HUES64 (cell line): ENCODE data around the gene FAM81A.

Experiments
- H3K27ac ChIP-seq: 2 replicates; pipeline ENCODE4 v1.7.0; 2013; ENCODE audit warnings: low read depth, low read length, inconsistent platforms
- H3K27me3 ChIP-seq: 2 replicates; pipeline ENCODE4 v1.6.1; 2013; ENCODE audit warnings: mild to moderate bottlenecking, low read length; ENCODE audit not compliant: insufficient read depth
- H3K36me3 ChIP-seq: 2 replicates; pipeline ENCODE4 v1.6.1; 2013; ENCODE audit warnings: mild to moderate bottlenecking, low read length; ENCODE audit not compliant: insufficient read depth
- H3K4me1 ChIP-seq: 2 replicates; pipeline ENCODE4 v1.6.1; 2013; ENCODE audit warnings: mild to moderate bottlenecking, low read length, moderate library complexity; ENCODE audit not compliant: insufficient read depth
- H3K4me3 ChIP-seq: 2 replicates; pipeline ENCODE4 v1.5.1; 2013; ENCODE audit warnings: mild to moderate bottlenecking, low read length, moderate library complexity
- H3K9ac ChIP-seq: 2 replicates; pipeline ENCODE4 v1.6.1; 2013; ENCODE audit warnings: mild to moderate bottlenecking, low read depth, low read length
- H3K9me3 ChIP-seq: 2 replicates; pipeline ENCODE4 v1.6.1; 2013; ENCODE audit warnings: low read depth, low read length; ENCODE audit not compliant: insufficient read depth
- WGBS: fragments of 150-250, 120-280 bp; methylation state at CpG from one replicate; pipeline ENCODE4 v1.1.7; 2013; ENCODE audit warnings: missing lambda C conversion rate; 5-methylcytosine and 5-hydroxymethylcytosine counted together

The FAM81A gene

GRCh38 chr15:59543721-59544547 lies 105.9 kb downstream of the FAM81A start:
- no peak overlapping the region for H3K27ac ChIP-seq
- H3K4me3 ChIP-seq = no peak overlapping the region
- peaks cover 8% of the 10 kb centered on the region for H3K9me3 ChIP-seq
- no peak overlapping the region for H3K9ac ChIP-seq
- H3K36me3 ChIP-seq = no peaks in the 10 kb centered on the region
- H3K27me3 ChIP-seq = peaks cover 53% of the 10 kb centered on the region
- 0 out of 2 replicates have a peak, but pooled peaks cover 1% of the 10 kb centered on the region for H3K4me1 ChIP-seq
- 91% methylated on average over 9 of the region's 9 CpGs for WGBS

GRCh38 chr15:59545573-59545972 lies 107.6 kb downstream of the FAM81A start:
- Histone ChIP-seq H3K9ac (no peak overlapping the region), H3K36me3 (no peaks in the 10 kb centered on the region), H3K9me3 (peaks cover 11% of the 10 kb centered on the region), H3K4me3 (no peak overlapping the region), H3K27ac (no peak overlapping the region), H3K27me3 (peaks cover 60% of the 10 kb centered on the region), H3K4me1 (peaks cover 9% of the 10 kb centered on the region; the same call in 1 of the 2 replicates)
- 54% methylated on average over 8 of the region's 8 CpGs for WGBS

GRCh38 chr15:59548501-59549226 lies 110.7 kb downstream of the FAM81A start:
- peaks cover 11% of the 10 kb centered on the region for H3K9me3 ChIP-seq
- peak overlapping the region; percentile 52; the same call in 1 of the 2 replicates for H3K27ac ChIP-seq
- H3K9ac ChIP-seq = no peak overlapping the region
- 61% methylated on average over 9 of the region's 9 CpGs for WGBS
- H3K36me3 ChIP-seq = no peaks in the 10 kb centered on the region
- H3K27me3 ChIP-seq = peaks cover 60% of the 10 kb centered on the region
- H3K4me3 ChIP-seq = no peak overlapping the region
- peaks cover 9% of the 10 kb centered on the region; the same call in 1 of the 2 replicates for H3K4me1 ChIP-seq

- no peaks in the 10 kb centered on the region for H3K36me3 ChIP-seq
- no peak overlapping the region for H3K4me3 ChIP-seq
- H3K9ac ChIP-seq = no peak overlapping the region
- peaks cover 51% of the 10 kb centered on the region for H3K27me3 ChIP-seq
- peaks cover 11% of the 10 kb centered on the region for H3K9me3 ChIP-seq
- WGBS = 9% methylated on average over 9 of the region's 9 CpGs
- peak overlapping the region; percentile 52; the same call in 1 of the 2 replicates for H3K27ac ChIP-seq
- peaks cover 9% of the 10 kb centered on the region; the same call in 1 of the 2 replicates for H3K4me1 ChIP-seq
Observed at GRCh38 chr15:59549301-59550185, 111.6 kb downstream of the FAM81A start.

GRCh38 chr15:59550530-59550929 lies 112.5 kb downstream of the FAM81A start:
- Histone ChIP-seq H3K36me3 (no peaks in the 10 kb centered on the region), H3K27ac (no peak overlapping the region), H3K27me3 (peaks cover 48% of the 10 kb centered on the region), H3K4me3 (no peak overlapping the region), H3K9me3 (peaks cover 11% of the 10 kb centered on the region), H3K4me1 (peaks cover 9% of the 10 kb centered on the region; the same call in 1 of the 2 replicates), H3K9ac (no peak overlapping the region)
- whole genome bisulfite sequencing = 27% methylated on average over 1 of the region's 1 CpG

- peaks cover 11% of the 10 kb centered on the region for H3K9me3 ChIP-seq
- WGBS = 54% methylated on average over 3 of the region's 3 CpGs
- H3K27me3 ChIP-seq = peaks cover 44% of the 10 kb centered on the region
- H3K4me1 ChIP-seq = peaks cover 9% of the 10 kb centered on the region; the same call in 1 of the 2 replicates
- no peak overlapping the region for H3K27ac ChIP-seq
- no peak overlapping the region for H3K4me3 ChIP-seq
- H3K9ac ChIP-seq = no peak overlapping the region
- H3K36me3 ChIP-seq = no peaks in the 10 kb centered on the region
Observed at GRCh38 chr15:59550956-59551355, 113.0 kb downstream of the FAM81A start.

- no peaks in the 10 kb centered on the region for H3K36me3 ChIP-seq
- no peak overlapping the region for H3K27ac ChIP-seq
- H3K9ac ChIP-seq = no peak overlapping the region
- H3K4me1 ChIP-seq = peaks cover 6% of the 10 kb centered on the region; the same call in 1 of the 2 replicates
- 96% methylated on average over 12 of the region's 12 CpGs for WGBS
- peaks cover 12% of the 10 kb centered on the region for H3K27me3 ChIP-seq
- H3K9me3 ChIP-seq = peaks cover 2% of the 10 kb centered on the region; the same call in 1 of the 2 replicates
- H3K4me3 ChIP-seq = no peak overlapping the region
Observed at GRCh38 chr15:59553879-59554735, 116.1 kb downstream of the FAM81A start.

GRCh38 chr15:59555696-59556095 lies 117.7 kb downstream of the FAM81A start:
- Histone ChIP-seq H3K4me1 (no peaks in the 10 kb centered on the region), H3K9ac (no peak overlapping the region), H3K27ac (no peak overlapping the region), H3K9me3 (no peaks in the 10 kb centered on the region), H3K4me3 (no peak overlapping the region), H3K36me3 (no peaks in the 10 kb centered on the region), H3K27me3 (peaks cover 7% of the 10 kb centered on the region; the same call in 1 of the 2 replicates)
- WGBS = 90% methylated on average over 4 of the region's 4 CpGs

GRCh38 chr15:59556380-59556779 lies 118.4 kb downstream of the FAM81A start:
- H3K9ac ChIP-seq = no peak overlapping the region
- H3K4me1 ChIP-seq = no peaks in the 10 kb centered on the region
- H3K4me3 ChIP-seq = no peak overlapping the region
- H3K9me3 ChIP-seq = no peaks in the 10 kb centered on the region
- H3K36me3 ChIP-seq = no peaks in the 10 kb centered on the region
- H3K27me3 ChIP-seq = peaks cover under 1% of the 10 kb centered on the region; the same call in 1 of the 2 replicates
- WGBS = 96% methylated on average over 2 of the region's 2 CpGs
- H3K27ac ChIP-seq = no peak overlapping the region

GRCh38 chr15:59557581-59557980 lies 119.6 kb downstream of the FAM81A start:
- H3K9me3 ChIP-seq = no peaks in the 10 kb centered on the region
- H3K4me1 ChIP-seq = no peaks in the 10 kb centered on the region
- no peaks in the 10 kb centered on the region for H3K36me3 ChIP-seq
- no peaks in the 10 kb centered on the region for H3K27me3 ChIP-seq
- H3K4me3 ChIP-seq = no peak overlapping the region
- no peak overlapping the region for H3K9ac ChIP-seq
- H3K27ac ChIP-seq = no peak overlapping the region
- 86% methylated on average over 3 of the region's 3 CpGs for WGBS
